HepG2 (cell line): ENCODE measurements around the gene RNU7-1. TPM values are rescaled to one million over a fixed set of nuclear protein-coding genes. Genes with fewer than 3 reads are reported as not detected.

Source experiments
- ATAC-seq: fragments of 200-7000 bp; cut with Tn5 transposase; 3 replicates; pipeline ENCODE4 v1.9.1; 2020; ENCODE audit warnings: mild to moderate bottlenecking, moderate library complexity
- BruUV-seq: library from RNA; stranded (reverse); fragments of 400-500 nt; replicated peaks from 2 replicates; lab custom pipeline; 2021; lab: Mats Ljungman, UMichigan
- CTCF ChIA-PET: fragments of 300-600 bp; formaldehyde crosslinking; extraction: SDS; loops from one replicate; lab custom pipeline; 2021; ENCODE audit warnings: low total read pairs, inconsistent platforms, low intra/inter-chr PET ratio; lab: Yijun Ruan, JAX
- POLR2A ChIA-PET: fragments of 350-600 bp; sonication (Branson Sonifier 250); formaldehyde crosslinking; loops from one replicate; lab custom pipeline; 2020; ENCODE audit warnings: antibody characterized with exemption, inconsistent platforms; lab: Yijun Ruan, JAX
- DNase-seq: peaks from one replicate; pipeline ENCODE4 v3.0.0-alpha.2; 2015; ENCODE audit warnings: low spot score
- FAIRE-seq: peaks from 3 replicates; lab custom pipeline; 2011; peaks lifted over from hg19 to GRCh38; lab: Jason Lieb, UNC
- H2AFZ ChIP-seq: one replicate; pipeline ENCODE4 v1.6.1; 2011; ENCODE audit warnings: low read length, inconsistent platforms
- H3K27ac ChIP-seq: fragments of 300-600 bp; 3 replicates; pipeline ENCODE4 v1.8.0; 2011; ENCODE audit warnings: mixed run types, mild to moderate bottlenecking, mixed read lengths, low read length, inconsistent platforms; ENCODE audit not compliant: insufficient read depth; ENCODE audit errors: extremely low read length
- H3K27me3 ChIP-seq, 2 experiments: fragments of 200-600 bp in 1 of 2; 2 replicates in 1 of 2; 3 replicates in 1 of 2; pipeline versions ENCODE4 v1.6.0 to v1.8.0; 2011; ENCODE audit warnings: low read length in 2 of 2, mild to moderate bottlenecking in 2 of 2, moderate library complexity in 2 of 2, inconsistent platforms in 1 of 2; ENCODE audit not compliant: insufficient read depth in 2 of 2, control insufficient read depth in 1 of 2
- H3K36me3 ChIP-seq, 2 experiments: fragments of 200-600 bp in 1 of 2; replicated peaks in 1 of 2; 2 replicates in 1 of 2; 3 replicates in 1 of 2; pipeline versions ENCODE4 v1.5.1 to v1.8.0; 2011; ENCODE audit warnings: low read length in 2 of 2, inconsistent platforms in 1 of 2; ENCODE audit not compliant: insufficient read depth in 2 of 2, control insufficient read depth in 1 of 2
- H3K4me1 ChIP-seq: 2 replicates; pipeline ENCODE4 v1.5.1; 2012; ENCODE audit warnings: low read length, inconsistent platforms; ENCODE audit not compliant: insufficient read depth
- H3K4me2 ChIP-seq: 2 replicates; pipeline ENCODE4 v1.6.0; 2011; ENCODE audit warnings: low read depth, low read length, inconsistent platforms
- H3K4me3 ChIP-seq, 3 experiments: fragments of 200-600 bp in 1 of 3; sonication (generic), shearing (Covaris generic) in 1 of 3; replicated peaks in 1 of 3; 2 replicates each; pipeline ENCODE4 v1.5.1; 2011 to 2016; ENCODE audit warnings: low read length in 3 of 3, inconsistent platforms in 2 of 3, low read depth in 2 of 3, mild to moderate bottlenecking in 2 of 3, control low read depth in 1 of 3, mixed read lengths in 1 of 3; ENCODE audit not compliant: insufficient read depth in 1 of 3
- H3K79me2 ChIP-seq: one replicate; pipeline ENCODE4 v1.6.1; 2011; ENCODE audit warnings: low read length, inconsistent platforms; ENCODE audit not compliant: insufficient read depth
- H3K9ac ChIP-seq: 2 replicates; pipeline ENCODE4 v1.6.0; 2011; ENCODE audit warnings: mild to moderate bottlenecking, low read depth, low read length, inconsistent platforms; ENCODE audit not compliant: insufficient read depth
- H3K9me3 ChIP-seq: 2 replicates; pipeline ENCODE4 v1.5.1; 2012; ENCODE audit warnings: mild to moderate bottlenecking, low read length
- H4K20me1 ChIP-seq: 2 replicates; pipeline ENCODE4 v1.6.0; 2011; ENCODE audit warnings: inconsistent platforms, mild to moderate bottlenecking, low read length, moderate library complexity; ENCODE audit not compliant: insufficient read depth
- GTF3A ChIP-seq: sonication (generic); formaldehyde crosslinking; conservative IDR thresholded peaks from 2 replicates; pipeline ENCODE4 v1.4.0; 2020; ENCODE audit warnings: mild to moderate bottlenecking, missing genetic modification reagents
- HMGXB4 ChIP-seq, 2 experiments: sonication (generic) in 1 of 2; formaldehyde crosslinking in 1 of 2; IDR thresholded peaks; 2 replicates each; pipeline versions ENCODE4 v1.4.0 to v1.6.1; 2018 to 2020; ENCODE audit warnings: missing genetic modification reagents in 2 of 2, borderline replicate concordance in 1 of 2, low read depth in 1 of 2, mild to moderate bottlenecking in 1 of 2, missing biosample characterization in 1 of 2
- SAFB2 ChIP-seq: sonication (generic); formaldehyde crosslinking; IDR thresholded peaks from 2 replicates; pipeline ENCODE4 v1.5.1; 2020; ENCODE audit warnings: missing genetic modification reagents, low read depth, mild to moderate bottlenecking, borderline replicate concordance
- ZGPAT ChIP-seq: IDR thresholded peaks from 2 replicates; pipeline ENCODE4 v1.6.1; 2016; ENCODE audit warnings: mild to moderate bottlenecking
- ZNF101 ChIP-seq: sonication (generic); formaldehyde crosslinking; IDR thresholded peaks from 2 replicates; pipeline ENCODE4 v1.4.0; 2020; ENCODE audit warnings: mild to moderate bottlenecking, low read depth, missing genetic modification reagents, borderline replicate concordance
- ZNF274 ChIP-seq: sonication (generic); formaldehyde crosslinking; IDR thresholded peaks from 2 replicates; pipeline ENCODE4 v1.5.1; 2020; ENCODE audit warnings: mild to moderate bottlenecking, missing genetic modification reagents
- ZNF451 ChIP-seq: sonication (generic); formaldehyde crosslinking; IDR thresholded peaks from 2 replicates; pipeline ENCODE4 v1.5.0; 2020; ENCODE audit warnings: mild to moderate bottlenecking, missing genetic modification reagents
- ZNF549 ChIP-seq: sonication (generic); formaldehyde crosslinking; IDR thresholded peaks from 2 replicates; pipeline ENCODE4 v1.5.0; 2020; ENCODE audit warnings: missing genetic modification reagents
- ZNF678 ChIP-seq: sonication (generic); formaldehyde crosslinking; IDR thresholded peaks from 2 replicates; pipeline ENCODE4 v1.4.0; 2020; ENCODE audit warnings: mild to moderate bottlenecking, missing genetic modification reagents
- ZNF781 ChIP-seq: sonication (generic); formaldehyde crosslinking; IDR thresholded peaks from 2 replicates; pipeline ENCODE4 v1.5.1; 2020; ENCODE audit warnings: borderline replicate concordance, mild to moderate bottlenecking, missing genetic modification reagents; ENCODE audit errors: not compliant biosample characterization
- ZNF891 ChIP-seq: sonication (generic); formaldehyde crosslinking; IDR thresholded peaks from 2 replicates; pipeline ENCODE4 v1.5.0; 2020; ENCODE audit warnings: mild to moderate bottlenecking, missing genetic modification reagents
- whole genome bisulfite sequencing: methylation state at CpG from one replicate; pipeline ENCODE4 v1.1.6; 2017; ENCODE audit warnings: low lambda C conversion rate; 5-methylcytosine and 5-hydroxymethylcytosine counted together
- in situ Hi-C: cut with HindIII; loops from 2 replicates; pipeline ENCODE4 v1.10.0; 2017; ENCODE audit warnings: low pct_unique_long_range_greater_than_20kb; ENCODE audit not compliant: extremely low pct_ligation_motif_present
- intact Hi-C: fragments of 100-400 bp; cut with micrococcal nuclease; formaldehyde crosslinking; loops from one replicate; pipeline ENCODE4 v1.10.0; 2022; ENCODE audit not compliant: unreplicated experiment
- polyA plus RNA-seq, 8 experiments: library from polyadenylated mRNA; depleted of rRNA in 3 of 8; stranded (reverse) in 7 of 8; unstranded in 1 of 8; fragments of >200 nt; fragmentation: Illumina TruSeq in 4 of 8; extraction: Trizol in 4 of 8; gene quantifications; 2 replicates each; pipeline versions ENCODE4 v1.2.1 to v1.2.3, GENCODE V29; 2011 to 2016; ENCODE audit warnings: low read depth in 4 of 8, missing spikeins in 1 of 8, mixed read lengths in 1 of 8; ENCODE audit not compliant: insufficient read depth in 1 of 8
- total RNA-seq, 5 experiments: library from RNA; depleted of rRNA; stranded (reverse); fragments of >200 nt; fragmentation: Illumina TruSeq; extraction: Trizol; gene quantifications; 2 replicates each; pipeline ENCODE4 v1.2.3, GENCODE V29; 2016; ENCODE audit warnings: low read depth in 1 of 5

The RNU7-1 gene
- total and polyA plus RNA-seq, 2 of the 13 experiments (the other 11 are each of a cell fraction or from before 2014, with no cell fraction given), result not detected

DNA sequence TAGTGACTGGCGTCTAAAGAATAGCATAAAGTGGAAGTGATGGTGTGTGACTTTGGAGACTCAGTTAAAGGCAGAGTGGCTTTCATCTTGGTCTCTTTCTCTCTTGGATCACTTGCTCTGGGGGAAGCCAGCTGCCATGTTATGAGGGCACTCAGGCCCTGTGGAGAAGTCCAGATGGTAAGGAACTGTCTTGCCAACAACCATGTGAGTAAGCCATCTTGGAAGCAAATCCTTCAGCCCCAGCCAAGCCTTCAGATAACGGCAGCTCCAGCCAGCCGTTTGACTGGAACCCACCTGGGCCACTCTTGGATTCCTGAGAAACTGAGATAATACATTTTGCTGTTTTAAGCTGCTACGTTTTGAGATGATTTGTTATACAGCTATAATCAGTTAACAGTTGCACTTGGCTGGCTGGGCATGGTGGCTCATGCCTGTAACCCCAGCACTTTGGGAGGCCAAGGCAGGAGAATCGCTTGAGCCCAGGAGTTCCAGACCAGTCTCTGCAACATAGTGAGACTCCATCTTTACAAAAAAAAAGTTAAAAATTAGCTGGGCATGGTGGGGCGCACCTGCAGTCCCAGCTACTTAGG is 46.7 kb upstream of the RNU7-1 start:
- no peak for FAIRE-seq

More for the DNA sequence above, 46.7 kb upstream of the RNU7-1 start:
- no peak overlapping the region for H3K4me2 ChIP-seq
- H3K79me2 ChIP-seq, result no peaks in the 10 kb centered on the region
- H3K9ac ChIP-seq, result no peak overlapping the region
- H3K9me3 ChIP-seq, result no peaks in the 10 kb centered on the region
- peaks cover 35% of the 10 kb centered on the region for H3K4me1 ChIP-seq
- no peak for DNase-seq
- ChIA-PET POLR2A (no interaction called here), CTCF (no interaction called here)
- no TSS peak for BruUV-seq
- no peaks in the 10 kb centered on the region for H3K36me3 ChIP-seq
- H3K4me3 ChIP-seq, result no peak overlapping the region
- 84% methylated on average over 6 of the region's 6 CpGs for WGBS
- no peaks in the 10 kb centered on the region for H4K20me1 ChIP-seq
- no peak overlapping the region for H3K27ac ChIP-seq
- ATAC-seq, result no peak
- in situ Hi-C loops, result no loop called here
- H3K27me3 ChIP-seq, result no peaks in the 10 kb centered on the region
- intact Hi-C loops, result no loop called here
- TF ChIP-seq ZNF891 (CRISPR knock-in tag), result no peak
- TF ChIP-seq ZGPAT (CRISPR knock-in tag), result no peak
- TF ChIP-seq ZNF678 (CRISPR knock-in tag), result no peak
- TF ChIP-seq HMGXB4 (CRISPR knock-in tag; IDR thresholded peaks at IDR 0.05; ENCODE audit: borderline replicate concordance in 1 of 2, low read depth in 1 of 2), result no peak
- no peak for TF ChIP-seq ZNF101 (CRISPR knock-in tag)
- TF ChIP-seq ZNF274 (CRISPR knock-in tag), result no peak
- no peak for TF ChIP-seq ZNF781 (CRISPR knock-in tag)
- TF ChIP-seq ZNF451 (CRISPR knock-in tag), result no peak
- no peak for TF ChIP-seq GTF3A (CRISPR knock-in tag)
- no peak for TF ChIP-seq SAFB2 (CRISPR knock-in tag)
- no peak for TF ChIP-seq ZNF549 (CRISPR knock-in tag)
- H2AFZ ChIP-seq, result no peak overlapping the region
